Stimulated activated CD8-positive, alpha-beta memory T cell treated with anti-CD3 and anti-CD28 coated beads, Interleukin-15, amount 100 ng/mL, for 1 hour (primary cell): ENCODE results near the gene IER3.

ENCODE experiments used
- DNase-seq: peaks from one replicate; pipeline ENCODE4 v3.0.0-alpha.2; 2020; ENCODE audit warnings: low read depth

IER3 gene

DNA sequence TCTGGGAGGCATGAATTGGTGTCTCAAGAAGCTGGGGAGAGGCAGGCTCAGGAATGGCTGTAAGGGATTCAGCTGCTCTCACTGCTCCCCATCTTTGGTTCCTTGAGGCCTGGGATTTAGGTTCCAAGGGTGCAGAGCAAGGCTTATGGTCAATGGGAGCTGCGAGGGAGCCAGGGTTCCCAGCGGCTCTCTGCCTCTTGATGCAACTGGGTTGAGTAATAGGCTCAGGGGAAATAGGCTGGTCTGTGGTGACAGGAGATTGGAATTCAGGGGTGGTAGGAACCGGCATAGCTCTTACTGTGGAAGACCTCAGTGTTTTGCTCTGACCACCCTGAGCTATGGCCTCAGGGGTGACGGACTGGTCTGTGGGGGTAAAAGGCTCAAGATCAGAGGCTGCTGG lies 40.5 kb downstream of the IER3 start:
- DNase-seq, result no peak

GRCh38 chr6:30703011-30703410 lies 41.3 kb downstream of the IER3 start:
- DNase-seq, result no peak

DNA sequence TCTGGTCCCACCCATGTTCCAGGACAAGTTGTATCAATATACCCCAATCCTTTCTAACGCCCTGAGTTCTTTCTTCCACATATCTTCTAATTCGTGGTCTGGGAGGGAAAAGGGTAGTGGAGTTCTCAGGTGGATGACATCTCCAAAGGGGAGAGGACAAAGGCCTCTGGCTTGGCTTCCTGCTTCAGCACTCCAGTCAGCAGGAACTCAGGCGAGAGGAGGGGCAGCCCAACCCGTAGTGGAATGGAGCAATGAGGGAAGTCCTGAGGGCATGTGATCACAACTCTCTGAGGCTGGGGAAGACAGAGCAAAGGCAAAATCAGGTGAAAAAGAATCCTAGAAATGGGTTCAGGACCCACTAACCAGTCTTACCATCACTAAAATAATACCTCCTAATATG lies 44.0 kb downstream of the IER3 start:
- DNase-seq, result no peak

- DNase-seq, result no peak
These were observed 47.9 kb downstream of the IER3 start for GRCh38 chr6:30696432-30696831.
